Measurements from ENCODE around the gene KRTAP19-4. TPM values are rescaled to one million over a fixed set of nuclear protein-coding genes. Genes with fewer than 3 reads are reported as not detected.

The KRTAP19-4 gene
- total RNA-seq, 1 donor from 2014 or later = not detected

DNA sequence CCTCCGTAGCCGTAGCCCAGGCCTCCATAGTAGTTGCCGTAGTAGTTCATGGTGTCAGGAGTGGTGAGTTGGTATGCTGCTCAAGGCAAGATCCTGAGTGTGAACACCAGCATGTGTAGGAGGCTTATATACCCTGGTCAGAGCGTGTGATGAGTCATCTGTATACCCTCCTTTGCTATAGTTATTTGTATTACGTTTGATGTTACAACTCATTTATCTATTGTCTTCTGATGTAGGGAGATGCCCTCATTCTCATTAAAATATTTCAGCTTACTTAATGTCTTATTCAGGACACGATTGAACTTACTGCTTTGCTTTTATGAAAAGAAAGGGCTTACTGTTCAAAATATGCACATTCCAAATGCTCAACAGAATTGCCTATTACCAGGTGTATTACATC lies 5.1 kb upstream of the KRTAP19-4 start, which contains the start of gene KRTAP19-5:
Gene KRTAP19-5, minus strand, starts transcription at position 101 of the 400 bp plus-strand sequence. Its CDS starts 51 bp downstream, at position 50.
- no peak for DNase-seq
- Mint-ChIP-seq H3K4me1 (ENCODE audit: low read depth, unreplicated experiment) (no peaks in the 10 kb centered on the region), H3K27ac (ENCODE audit: unreplicated experiment) (no peak within 1 kb of the TSS), H3K9me3 (ENCODE audit: unreplicated experiment) (no peaks in the 10 kb centered on the region), H3K27me3 (ENCODE audit: unreplicated experiment) (no peaks in the 10 kb centered on the region), H3K36me3 (ENCODE audit: unreplicated experiment) (no peaks in the 10 kb centered on the region), H3K4me3 (ENCODE audit: unreplicated experiment) (no peak within 1 kb of the TSS)
- TF ChIP-seq, protein P1, sequence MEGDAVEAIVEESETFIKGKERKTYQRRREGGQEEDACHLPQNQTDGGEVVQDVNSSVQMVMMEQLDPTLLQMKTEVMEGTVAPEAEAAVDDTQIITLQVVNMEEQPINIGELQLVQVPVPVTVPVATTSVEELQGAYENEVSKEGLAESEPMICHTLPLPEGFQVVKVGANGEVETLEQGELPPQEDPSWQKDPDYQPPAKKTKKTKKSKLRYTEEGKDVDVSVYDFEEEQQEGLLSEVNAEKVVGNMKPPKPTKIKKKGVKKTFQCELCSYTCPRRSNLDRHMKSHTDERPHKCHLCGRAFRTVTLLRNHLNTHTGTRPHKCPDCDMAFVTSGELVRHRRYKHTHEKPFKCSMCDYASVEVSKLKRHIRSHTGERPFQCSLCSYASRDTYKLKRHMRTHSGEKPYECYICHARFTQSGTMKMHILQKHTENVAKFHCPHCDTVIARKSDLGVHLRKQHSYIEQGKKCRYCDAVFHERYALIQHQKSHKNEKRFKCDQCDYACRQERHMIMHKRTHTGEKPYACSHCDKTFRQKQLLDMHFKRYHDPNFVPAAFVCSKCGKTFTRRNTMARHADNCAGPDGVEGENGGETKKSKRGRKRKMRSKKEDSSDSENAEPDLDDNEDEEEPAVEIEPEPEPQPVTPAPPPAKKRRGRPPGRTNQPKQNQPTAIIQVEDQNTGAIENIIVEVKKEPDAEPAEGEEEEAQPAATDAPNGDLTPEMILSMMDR (IDR thresholded peaks at IDR 0.05; ENCODE audit: partially characterized antibody, unreplicated experiment) = no peak

- TF ChIP-seq, protein P1 (IDR thresholded peaks at IDR 0.05; ENCODE audit: partially characterized antibody, unreplicated experiment) = no peak
- no peak for DNase-seq
- Mint-ChIP-seq H3K9me3 (ENCODE audit: unreplicated experiment) (no peaks in the 10 kb centered on the region), H3K36me3 (ENCODE audit: unreplicated experiment) (no peaks in the 10 kb centered on the region), H3K27me3 (ENCODE audit: unreplicated experiment) (no peaks in the 10 kb centered on the region), H3K4me1 (ENCODE audit: low read depth, unreplicated experiment) (no peaks in the 10 kb centered on the region), H3K27ac (ENCODE audit: unreplicated experiment) (no peak within 1 kb of the TSS), H3K4me3 (ENCODE audit: unreplicated experiment) (no peak within 1 kb of the TSS)
Measured at GRCh38 chr21:30491963-30492428, 5.0 kb downstream of the KRTAP19-4 start, which contains the start of gene KRTAP19-3. TSS of gene KRTAP19-3 (minus strand) at chr21:30492013. CDS start at chr21:30491957, 56 bp downstream.

GRCh38 chr21:30487336-30487735 lies 9.6 kb downstream of the KRTAP19-4 start, which contains the start of gene KRTAP19-2:
TSS of gene KRTAP19-2 (minus strand) at chr21:30487436. CDS start at chr21:30487348, 88 bp downstream.
- TF ChIP-seq, protein P1 (IDR thresholded peaks at IDR 0.05; ENCODE audit: partially characterized antibody, unreplicated experiment) = no peak
- H3K9me3 Mint-ChIP-seq (ENCODE audit: unreplicated experiment) = no peaks in the 10 kb centered on the region
- H3K36me3 Mint-ChIP-seq (ENCODE audit: unreplicated experiment) = no peaks in the 10 kb centered on the region
- no peak for DNase-seq
- no peaks in the 10 kb centered on the region for H3K4me1 Mint-ChIP-seq (ENCODE audit: low read depth, unreplicated experiment)
- no peak within 1 kb of the TSS for H3K4me3 Mint-ChIP-seq (ENCODE audit: unreplicated experiment)
- H3K27me3 Mint-ChIP-seq (ENCODE audit: unreplicated experiment) = peaks cover 2% of the 10 kb centered on the region
- H3K27ac Mint-ChIP-seq (ENCODE audit: unreplicated experiment) = no peak within 1 kb of the TSS

GRCh38 chr21:30486180-30486579 lies 10.8 kb downstream of the KRTAP19-4 start:
- no peak overlapping the region for H3K27ac Mint-ChIP-seq (ENCODE audit: unreplicated experiment)
- TF ChIP-seq, protein P1 (IDR thresholded peaks at IDR 0.05; ENCODE audit: partially characterized antibody, unreplicated experiment) = no peak
- no peaks in the 10 kb centered on the region for H3K4me1 Mint-ChIP-seq (ENCODE audit: low read depth, unreplicated experiment)
- DNase-seq = no peak
- H3K4me3 Mint-ChIP-seq (ENCODE audit: unreplicated experiment) = no peak overlapping the region
- H3K27me3 Mint-ChIP-seq (ENCODE audit: unreplicated experiment) = peaks cover 2% of the 10 kb centered on the region
- no peaks in the 10 kb centered on the region for H3K9me3 Mint-ChIP-seq (ENCODE audit: unreplicated experiment)
- H3K36me3 Mint-ChIP-seq (ENCODE audit: unreplicated experiment) = no peaks in the 10 kb centered on the region

- H3K4me3 Mint-ChIP-seq (ENCODE audit: unreplicated experiment) = no peak overlapping the region
- TF ChIP-seq, protein P1 (IDR thresholded peaks at IDR 0.05; ENCODE audit: partially characterized antibody, unreplicated experiment) = no peak
- H3K9me3 Mint-ChIP-seq (ENCODE audit: unreplicated experiment) = no peaks in the 10 kb centered on the region
- no peak for DNase-seq
- H3K4me1 Mint-ChIP-seq (ENCODE audit: low read depth, unreplicated experiment) = no peaks in the 10 kb centered on the region
- peaks cover 2% of the 10 kb centered on the region for H3K27me3 Mint-ChIP-seq (ENCODE audit: unreplicated experiment)
- H3K27ac Mint-ChIP-seq (ENCODE audit: unreplicated experiment) = no peak overlapping the region
- H3K36me3 Mint-ChIP-seq (ENCODE audit: unreplicated experiment) = no peaks in the 10 kb centered on the region
Measured at GRCh38 chr21:30482130-30482529, 14.8 kb downstream of the KRTAP19-4 start.
